ENCODE data around the gene VWA8.
"Not testable (repeated sequence)": the region's sequence is repeated elsewhere in the genome, so short reads cannot be mapped to it uniquely, and the experiment has no call there.

VWA8 gene

GRCh38 chr13:41552031-41552430 lies 408.9 kb downstream of the VWA8 start:
- no peak for DNase-seq (ENCODE audit: low spot score)

GRCh38 chr13:41550276-41550675 lies 410.6 kb downstream of the VWA8 start:
- no peak for DNase-seq (ENCODE audit: low spot score)

- no peak for DNase-seq (ENCODE audit: low spot score)
Measured at GRCh38 chr13:41549491-41549890, 411.4 kb downstream of the VWA8 start.

- DNase-seq (ENCODE audit: low spot score): no peak
Measured at GRCh38 chr13:41548910-41549309, 412.0 kb downstream of the VWA8 start.

- no peak for DNase-seq (ENCODE audit: low spot score)
Measured at GRCh38 chr13:41548031-41548430, 412.9 kb downstream of the VWA8 start.

- peak; percentile 43 for DNase-seq (ENCODE audit: low spot score)
Measured at GRCh38 chr13:41547251-41548000, 413.5 kb downstream of the VWA8 start.

GRCh38 chr13:41546372-41547190 lies 414.3 kb downstream of the VWA8 start:
- peak; percentile 91 for DNase-seq (ENCODE audit: low spot score)

GRCh38 chr13:41545432-41545707 lies 415.5 kb downstream of the VWA8 start:
- no peak for DNase-seq (ENCODE audit: low spot score)

GRCh38 chr13:41543664-41544300 lies 417.1 kb downstream of the VWA8 start:
- no peak for DNase-seq (ENCODE audit: low spot score)

- not testable (repeated sequence) for DNase-seq (ENCODE audit: low spot score)
Measured at GRCh38 chr13:41542799-41543198, 418.1 kb downstream of the VWA8 start.

- no peak for DNase-seq (ENCODE audit: low spot score)
Measured at GRCh38 chr13:41542281-41542680, 418.6 kb downstream of the VWA8 start.

- DNase-seq (ENCODE audit: low spot score): no peak
Measured at GRCh38 chr13:41541142-41541938, 419.6 kb downstream of the VWA8 start.

- not testable (repeated sequence) for DNase-seq (ENCODE audit: low spot score)
Measured at GRCh38 chr13:41540240-41540639, 420.7 kb downstream of the VWA8 start.

- DNase-seq (ENCODE audit: low spot score): peak; percentile 61
Measured at GRCh38 chr13:41533266-41534052, 427.4 kb downstream of the VWA8 start.

- no peak for DNase-seq (ENCODE audit: low spot score)
Measured at GRCh38 chr13:41528021-41528420, 432.9 kb downstream of the VWA8 start.

GRCh38 chr13:41520660-41521630 lies 440.0 kb downstream of the VWA8 start:
- peak; percentile 42 for DNase-seq (ENCODE audit: low spot score)

GRCh38 chr13:41520016-41520659 lies 440.8 kb downstream of the VWA8 start:
- no peak for DNase-seq (ENCODE audit: low spot score)

Data from AG20443 (cell line).